Measurements from ENCODE around the gene CYP3A4. TPM values are rescaled to one million over a fixed set of nuclear protein-coding genes. Genes with fewer than 3 reads are reported as not detected.

CYP3A4 gene
- total and polyA plus RNA-seq, 2 of the 8 experiments (the other 6 are each of a cell fraction or from before 2014, with no cell fraction given): not detected

DNA sequence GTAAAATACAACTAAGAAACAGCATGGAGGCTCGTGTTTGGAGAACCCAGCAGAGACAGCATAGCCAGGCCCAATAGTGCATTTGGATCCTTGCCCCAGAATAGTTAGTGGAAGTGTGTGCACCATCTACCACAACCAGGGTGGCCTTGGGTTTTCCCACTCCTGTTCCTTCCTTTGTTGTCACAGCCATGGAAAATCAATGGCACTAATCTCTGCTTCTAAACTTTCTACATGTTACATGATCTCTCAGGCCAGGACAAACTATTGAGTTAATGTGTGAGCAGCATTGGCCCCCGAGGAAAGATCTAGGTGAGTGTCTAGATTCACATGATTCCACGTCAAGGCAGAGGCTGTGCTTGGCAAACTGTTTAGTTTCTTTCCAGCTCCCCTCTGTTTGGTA lies 51.0 kb downstream of the CYP3A4 start:
- WGBS, 2 experiments (ENCODE audit: extremely low coverage in 1 of 2, insufficient coverage in 1 of 2, insufficient read length in 1 of 2, insufficient replicate concordance in 2 of 2, low coverage in 1 of 2, low lambda C conversion rate in 2 of 2, missing lambda C conversion rate in 1 of 2): 82% methylated on average over 3 of the region's 3 CpGs; no CpG with 5 or more reads in 1 of the 2 experiments
- no peak overlapping the region for H3K23ac ChIP-seq (ENCODE audit: insufficient read length)
- no peak for DNase-seq (ENCODE audit: low read depth in 1 of 2, low spot score in 2 of 2)
- CTCF ChIA-PET (ENCODE audit: partially characterized antibody): interaction anchor here (0.7 to 1.2 kb wide), 3 partner anchors 10 to 21 kb away, joined by 3 read pairs; no protein-coding TSS in a partner anchor
- H2AK5ac ChIP-seq (ENCODE audit: low read depth, low read length): no peak overlapping the region
- H4K5ac ChIP-seq (ENCODE audit: insufficient read length, low read depth, low read length): no peak overlapping the region
- H3K56ac ChIP-seq (replicated peaks; ENCODE audit: insufficient read length, low read depth, low read length): no peak overlapping the region
- no peak overlapping the region for H3K18ac ChIP-seq (ENCODE audit: extremely low read depth, low read length)
- no peaks in the 10 kb centered on the region for H3K9me3 ChIP-seq (ENCODE audit: insufficient read depth in 2 of 2, low read depth in 1 of 2, low read length in 1 of 2)
- peaks cover 0 to 2% (median 0%) of the 10 kb centered on the region in 4 experiments; a peak in 1 of 7 replicates for H3K4me1 ChIP-seq (replicated peaks in 1 of 4; ENCODE audit: control insufficient read depth in 3 of 4, insufficient read depth in 4 of 4, low read length in 3 of 4)
- H3K79me1 ChIP-seq (ENCODE audit: low read depth, low read length): no peaks in the 10 kb centered on the region
- no peaks in the 10 kb centered on the region for H3K23me2 ChIP-seq (ENCODE audit: low read depth, low read length)
- H2AFZ ChIP-seq (ENCODE audit: low read length): no peak overlapping the region
- H3K4me2 ChIP-seq (ENCODE audit: insufficient read depth in 1 of 2, low read depth in 2 of 2, low read length in 2 of 2): no peak overlapping the region
- no peak for TF ChIP-seq NANOG (IDR thresholded peaks at IDR 0.05; ENCODE audit: insufficient read depth, low read depth, low read length, poor library complexity, severe bottlenecking)
- TF ChIP-seq YY1 (IDR thresholded peaks at IDR 0.05; ENCODE audit: low read depth, low read length): no peak
- no peak for TF ChIP-seq POLR2A (IDR thresholded peaks at IDR 0.05; ENCODE audit: control extremely low read depth in 1 of 2, low read depth in 2 of 2, low read length in 2 of 2)
- TF ChIP-seq SP1 (IDR thresholded peaks at IDR 0.05; ENCODE audit: low read depth, low read length): no peak
- no peak for TF ChIP-seq PHF8 (conservative IDR thresholded peaks at IDR 0.05; ENCODE audit: low read depth, low read length)
- TF ChIP-seq CTBP2 (IDR thresholded peaks at IDR 0.05; ENCODE audit: borderline replicate concordance, insufficient read depth, insufficient read length, low read length): no peak
- no peak for TF ChIP-seq KDM4A (IDR thresholded peaks at IDR 0.05; ENCODE audit: low read depth, low read length, severe bottlenecking)
- FAIRE-seq: no peak
- no peak overlapping the region for H2BK120ac ChIP-seq (replicated peaks; ENCODE audit: low read depth, low read length)
- H3K14ac ChIP-seq (ENCODE audit: insufficient read length): no peak overlapping the region
- no peak overlapping the region for H3K4me3 ChIP-seq (ENCODE audit: extremely low read depth in 1 of 4, insufficient read depth in 2 of 4, low read depth in 3 of 4, low read length in 4 of 4)
- no peak overlapping the region for H2BK12ac ChIP-seq (ENCODE audit: low read depth, low read length)
- no peak overlapping the region for H3K9ac ChIP-seq (replicated peaks in 1 of 4; ENCODE audit: extremely low read depth in 1 of 4, low read depth in 3 of 4, low read length in 3 of 4)
- H4K8ac ChIP-seq (ENCODE audit: extremely low read depth, insufficient read depth, low read length): no peak overlapping the region
- H3K4ac ChIP-seq (replicated peaks; ENCODE audit: insufficient read length, low read depth, low read length): no peak overlapping the region
- H4K91ac ChIP-seq (replicated peaks; ENCODE audit: insufficient read length, low read length): no peak overlapping the region
- H3K27ac ChIP-seq (ENCODE audit: low read depth, low read length): no peak overlapping the region
- no peaks in the 10 kb centered on the region for H3K27me3 ChIP-seq (replicated peaks in 1 of 4; ENCODE audit: control insufficient read depth in 3 of 4, extremely low read depth in 1 of 4, insufficient read depth in 3 of 4, low read length in 3 of 4)
- no peak overlapping the region for H2BK15ac ChIP-seq (ENCODE audit: low read length)
- H2BK20ac ChIP-seq (ENCODE audit: low read length): no peak overlapping the region
- POLR2A ChIA-PET (ENCODE audit: partially characterized antibody): no interaction called here
- H2BK5ac ChIP-seq (ENCODE audit: low read depth, low read length): no peak overlapping the region
- H3K36me3 ChIP-seq (ENCODE audit: control insufficient read depth in 2 of 4, insufficient read depth in 4 of 4, low read length in 3 of 4): no peaks in the 10 kb centered on the region
- H4K20me1 ChIP-seq (replicated peaks in 1 of 2; ENCODE audit: control insufficient read depth in 1 of 2, insufficient read depth in 2 of 2, low read length in 2 of 2): no peaks in the 10 kb centered on the region
- no peaks in the 10 kb centered on the region for H3K79me2 ChIP-seq (ENCODE audit: control insufficient read depth in 1 of 2, insufficient read depth in 2 of 2, low read length in 2 of 2)
